Activated CD8-positive, alpha-beta memory T cell treated with anti-CD3 and anti-CD28 coated beads for 36 hours (primary cell): ENCODE results near the gene SLC35D1. TPM values are rescaled to one million over a fixed set of nuclear protein-coding genes. Genes with fewer than 3 reads are reported as not detected.
"Not testable (repeated sequence)": the region's sequence is repeated elsewhere in the genome, so short reads cannot be mapped to it uniquely, and the experiment has no call there.

Experiments
- CTCF ChIA-PET: fragments of 350-600 bp; sonication (Branson Sonifier 250); formaldehyde crosslinking; loops from one replicate; lab custom pipeline; 2021; ENCODE audit warnings: antibody characterized with exemption; lab: Charles Lee
- POLR2A ChIA-PET: fragments of 350-600 bp; sonication (Branson Sonifier 250); formaldehyde crosslinking; loops from one replicate; lab custom pipeline; 2021; ENCODE audit warnings: antibody characterized with exemption; lab: Charles Lee
- total RNA-seq, 2 experiments: library from RNA; stranded (reverse); gene quantifications; one replicate each; pipeline ENCODE4 v1.2.3, GENCODE V29; 2021

SLC35D1 gene
- 10 to 100 TPM; 14.2 to 14.8 TPM for total RNA-seq

GRCh38 chr1:67053785-67054772 is at the start of gene SLC35D1:
SLC35D1 (minus strand) TSS chr1:67054148; CDS start chr1:67054013, 135 bp downstream.
- CTCF ChIA-PET: interaction anchor here (0.7 to 1.0 kb wide), 3 partner anchors 31 to 328 kb away, joined by 3 to 4 read pairs (median 3); no protein-coding TSS in a partner anchor
- POLR2A ChIA-PET: interaction anchor here (0.7 to 0.8 kb wide), 2 partner anchors 123 to 129 kb away, joined by 3 read pairs; partner anchors contain the start of genes DNAI4 and MIER1

GRCh38 chr1:67103548-67103947 is 49.6 kb upstream of the SLC35D1 start:
- ChIA-PET POLR2A (no interaction called here), CTCF (no interaction called here)

- CTCF ChIA-PET: no interaction called here
- POLR2A ChIA-PET: no interaction called here
Observed at GRCh38 chr1:67100833-67101232, 46.9 kb upstream of the SLC35D1 start.

- CTCF ChIA-PET: no interaction called here
- POLR2A ChIA-PET: no interaction called here
Observed at GRCh38 chr1:67097305-67097704, 43.4 kb upstream of the SLC35D1 start.

- ChIA-PET CTCF (no interaction called here), POLR2A (no interaction called here)
Observed at GRCh38 chr1:67094191-67094590, 40.2 kb upstream of the SLC35D1 start.

GRCh38 chr1:67089685-67090208 is 35.8 kb upstream of the SLC35D1 start:
- CTCF ChIA-PET: no interaction called here
- POLR2A ChIA-PET: no interaction called here

GRCh38 chr1:67088440-67088839 is 34.5 kb upstream of the SLC35D1 start:
- CTCF ChIA-PET: no interaction called here
- POLR2A ChIA-PET: no interaction called here

- CTCF ChIA-PET: no interaction called here
- POLR2A ChIA-PET: no interaction called here
Observed at GRCh38 chr1:67085326-67085725, 31.4 kb upstream of the SLC35D1 start.

- CTCF ChIA-PET: no interaction called here
Observed at GRCh38 chr1:67084765-67085318, 30.9 kb upstream of the SLC35D1 start.

GRCh38 chr1:67078291-67078690 is 24.3 kb upstream of the SLC35D1 start:
- POLR2A ChIA-PET: no interaction called here
- CTCF ChIA-PET: no interaction called here

More at GRCh38 chr1:67084765-67085318, 30.9 kb upstream of the SLC35D1 start:
- POLR2A ChIA-PET: no interaction called here

- POLR2A ChIA-PET: interaction anchor here (0.6 kb wide), 1 partner anchor 297 kb away, joined by 12 read pairs; no protein-coding TSS in a partner anchor
- CTCF ChIA-PET: no interaction called here
Observed at GRCh38 chr1:67077593-67077992, 23.6 kb upstream of the SLC35D1 start.

- POLR2A ChIA-PET: no interaction called here
- CTCF ChIA-PET: no interaction called here
Observed at GRCh38 chr1:67072749-67073148, 18.8 kb upstream of the SLC35D1 start.

GRCh38 chr1:67067655-67068054 is 13.7 kb upstream of the SLC35D1 start:
- CTCF ChIA-PET, POLR2A ChIA-PET: not testable (repeated sequence)

GRCh38 chr1:67062412-67062811 is 8.5 kb upstream of the SLC35D1 start:
- CTCF ChIA-PET: no interaction called here
- POLR2A ChIA-PET: no interaction called here

- ChIA-PET POLR2A (no interaction called here), CTCF (no interaction called here)
Observed at GRCh38 chr1:67061266-67061665, 7.3 kb upstream of the SLC35D1 start.

- ChIA-PET CTCF (no interaction called here), POLR2A (no interaction called here)
Observed at GRCh38 chr1:67060811-67061218, 6.9 kb upstream of the SLC35D1 start.

- POLR2A ChIA-PET: no interaction called here
- CTCF ChIA-PET: no interaction called here
Observed at GRCh38 chr1:67059346-67059745, 5.4 kb upstream of the SLC35D1 start.

GRCh38 chr1:67058761-67059160 is 4.8 kb upstream of the SLC35D1 start:
- ChIA-PET POLR2A (no interaction called here), CTCF (no interaction called here)

- ChIA-PET POLR2A (no interaction called here), CTCF (no interaction called here)
Observed at GRCh38 chr1:67058242-67058641, 4.3 kb upstream of the SLC35D1 start.

- CTCF ChIA-PET: interaction anchor here (0.7 to 1.0 kb wide), 3 partner anchors 30 to 328 kb away, joined by 3 to 4 read pairs (median 3); no protein-coding TSS in a partner anchor
- POLR2A ChIA-PET: interaction anchor here (0.7 to 0.8 kb wide), 2 partner anchors 123 to 129 kb away, joined by 3 read pairs; partner anchors contain the start of genes DNAI4 and MIER1
Observed at GRCh38 chr1:67053535-67053784, 488 bp downstream of the SLC35D1 start.
